ENCODE data around the gene CBX8. TPM values are rescaled to one million over a fixed set of nuclear protein-coding genes. Genes with fewer than 3 reads are reported as not detected.
"Not testable (repeated sequence)": the region's sequence is repeated elsewhere in the genome, so short reads cannot be mapped to it uniquely, and the experiment has no call there.

The CBX8 gene
- polyA plus RNA-seq, 4 donors: 11.5 to 17.5 (median 13.4) TPM

GRCh38 chr17:79783891-79784290 is 13.0 kb downstream of the CBX8 start:
- DNase-seq (ENCODE audit: low read depth in 4 of 4, low spot score in 2 of 4): no peak

GRCh38 chr17:79781736-79782575 is 14.9 kb downstream of the CBX8 start:
- no peak for DNase-seq (ENCODE audit: low read depth in 4 of 4, low spot score in 2 of 4)

GRCh38 chr17:79781012-79781650 is 15.7 kb downstream of the CBX8 start:
- DNase-seq (ENCODE audit: low read depth in 4 of 4, low spot score in 2 of 4): no peak

- no peak for DNase-seq (ENCODE audit: low read depth in 4 of 4, low spot score in 2 of 4)
Measured at GRCh38 chr17:79779661-79780365, 17.1 kb downstream of the CBX8 start.

GRCh38 chr17:79779084-79779529 is 17.8 kb downstream of the CBX8 start:
- DNase-seq (ENCODE audit: low read depth in 4 of 4, low spot score in 2 of 4): no peak

- no peak for DNase-seq (ENCODE audit: low read depth in 4 of 4, low spot score in 2 of 4)
Measured at GRCh38 chr17:79778504-79779083, 18.3 kb downstream of the CBX8 start.

GRCh38 chr17:79777894-79778503 is 18.9 kb downstream of the CBX8 start, which contains the start of gene CBX2:
CBX2 (plus strand) TSS chr17:79778148; CDS start chr17:79778236, 88 bp downstream.
- no peak for DNase-seq (ENCODE audit: low read depth in 4 of 4, low spot score in 2 of 4)

- DNase-seq (ENCODE audit: low read depth in 4 of 4, low spot score in 2 of 4): no peak
Measured at GRCh38 chr17:79777120-79777893, 19.6 kb downstream of the CBX8 start.

GRCh38 chr17:79776376-79777119 is 20.3 kb downstream of the CBX8 start:
- no peak for DNase-seq (ENCODE audit: low read depth in 4 of 4, low spot score in 2 of 4)

- no peak for DNase-seq (ENCODE audit: low read depth in 4 of 4, low spot score in 2 of 4)
Measured at GRCh38 chr17:79775632-79776031, 21.2 kb downstream of the CBX8 start.

GRCh38 chr17:79774561-79774975 is 22.3 kb downstream of the CBX8 start:
- no peak for DNase-seq (ENCODE audit: low read depth in 4 of 4, low spot score in 2 of 4)

- not testable (repeated sequence) for DNase-seq (ENCODE audit: low read depth in 4 of 4, low spot score in 2 of 4)
Measured at GRCh38 chr17:79772726-79773125, 24.2 kb downstream of the CBX8 start.

- no peak for DNase-seq (ENCODE audit: low read depth in 4 of 4, low spot score in 2 of 4)
Measured at GRCh38 chr17:79771276-79771675, 25.6 kb downstream of the CBX8 start.

- DNase-seq (ENCODE audit: low read depth in 4 of 4, low spot score in 2 of 4): no peak
Measured at GRCh38 chr17:79769570-79770506, 27.0 kb downstream of the CBX8 start.

GRCh38 chr17:79765708-79766107 is 31.2 kb downstream of the CBX8 start:
- no peak for DNase-seq (ENCODE audit: low read depth in 4 of 4, low spot score in 2 of 4)

- DNase-seq (ENCODE audit: low read depth in 4 of 4, low spot score in 2 of 4): no peak
Measured at GRCh38 chr17:79761894-79762589, 34.8 kb downstream of the CBX8 start.

GRCh38 chr17:79760197-79760906 is 36.5 kb downstream of the CBX8 start:
- DNase-seq (ENCODE audit: low read depth in 4 of 4, low spot score in 2 of 4): no peak

All from left renal cortex interstitium (tissue), 4 donors.